D721Med (cell line): ENCODE data around the gene ENTPD2.
A peak's percentile ranks its signal among the peaks of the same experiment; 100 is the strongest.

ENCODE experiments used
- DNase-seq: peaks from one replicate; pipeline ENCODE4 v3.0.0; 2011; ENCODE audit warnings: low spot score; ENCODE audit not compliant: insufficient read length
- FAIRE-seq: peaks from 2 replicates; lab custom pipeline; 2011; peaks lifted over from hg19 to GRCh38; lab: Jason Lieb, UNC
- CTCF ChIP-seq: IDR thresholded peaks from 2 replicates; pipeline ENCODE4 v1.5.1; 2012; ENCODE audit warnings: mild to moderate bottlenecking, control low read depth; ENCODE audit not compliant: insufficient read depth; ENCODE audit errors: missing control alignments

ENTPD2 gene

DNA sequence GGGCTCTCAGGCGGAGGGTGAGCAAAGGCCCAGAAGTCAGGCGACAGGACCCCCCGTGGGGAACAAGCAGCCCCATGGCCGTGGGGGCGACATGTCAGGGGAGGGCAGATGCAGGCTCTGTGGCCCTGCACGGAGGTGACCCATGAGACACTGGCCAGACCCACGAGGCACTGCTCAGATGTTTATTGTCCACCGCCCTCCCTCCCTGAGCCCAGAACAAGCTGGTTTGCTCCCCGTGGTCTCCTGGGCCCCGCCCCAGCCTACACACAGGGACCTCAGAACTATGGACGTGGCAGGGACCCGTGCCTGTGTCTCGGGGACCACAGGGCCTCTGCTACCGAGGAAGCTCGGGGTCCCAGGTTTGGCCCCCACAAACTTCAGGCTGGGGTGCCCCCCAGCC is 23.9 kb downstream of the ENTPD2 start:
- no peak for TF ChIP-seq CTCF
- FAIRE-seq (no peak), DNase-seq (no peak)

DNA sequence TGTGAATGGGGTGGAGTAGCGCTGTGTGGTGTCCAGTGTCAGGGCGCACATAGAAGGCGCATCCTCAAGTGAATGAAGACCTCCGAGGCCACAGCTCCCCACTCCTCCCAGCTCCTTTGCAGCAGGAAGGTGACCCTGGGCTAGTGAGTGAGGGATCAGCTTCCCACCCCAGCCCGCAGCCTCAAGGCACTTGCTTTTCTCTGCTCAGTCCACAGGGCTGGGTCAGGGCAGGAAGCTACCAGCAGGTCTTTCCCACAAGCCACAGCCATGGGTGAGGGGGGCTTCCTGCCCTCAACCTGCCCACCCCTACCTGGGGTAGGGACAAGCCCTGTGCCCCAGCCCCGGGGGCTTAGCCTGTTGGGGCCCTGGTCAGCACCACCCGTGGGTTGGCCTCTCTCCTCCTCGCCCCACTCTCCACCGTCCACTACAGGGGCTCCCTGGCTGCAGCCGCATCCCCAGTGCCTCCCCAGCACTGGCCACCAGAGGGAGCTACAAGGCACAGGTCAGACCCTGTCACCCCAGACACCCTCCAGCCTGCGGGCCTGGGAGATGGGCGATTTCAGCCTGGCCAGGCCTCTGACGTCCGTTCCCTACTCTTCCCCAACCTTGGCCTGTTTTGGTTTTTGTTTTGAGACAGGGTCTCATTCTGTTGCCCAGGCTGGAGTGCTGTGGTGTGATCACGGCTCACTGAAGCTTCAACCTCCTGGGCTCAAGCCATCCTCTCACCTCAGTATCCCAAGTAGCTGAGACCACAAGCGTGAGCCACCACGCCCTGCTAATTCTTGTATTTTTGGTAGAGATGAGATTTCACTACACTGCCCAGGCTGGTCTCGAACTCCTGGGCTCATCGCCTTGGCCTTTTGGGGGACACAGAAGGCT is 24.6 kb downstream of the ENTPD2 start:
- no peak for FAIRE-seq
- no peak for DNase-seq
- TF ChIP-seq CTCF = peak; percentile 76

- FAIRE-seq = no peak
- DNase-seq = no peak
- peak; percentile 48 for TF ChIP-seq CTCF
These were observed 25.4 kb downstream of the ENTPD2 start for GRCh38 chr9:137028263-137029057.

GRCh38 chr9:137027369-137028262 is 26.2 kb downstream of the ENTPD2 start, which contains the start of gene ABCA2:
TSS of gene ABCA2 (minus strand) at chr9:137028237. CDS start at chr9:137028140, 97 bp downstream.
- TF ChIP-seq CTCF = no peak
- no peak for DNase-seq
- no peak for FAIRE-seq

DNA sequence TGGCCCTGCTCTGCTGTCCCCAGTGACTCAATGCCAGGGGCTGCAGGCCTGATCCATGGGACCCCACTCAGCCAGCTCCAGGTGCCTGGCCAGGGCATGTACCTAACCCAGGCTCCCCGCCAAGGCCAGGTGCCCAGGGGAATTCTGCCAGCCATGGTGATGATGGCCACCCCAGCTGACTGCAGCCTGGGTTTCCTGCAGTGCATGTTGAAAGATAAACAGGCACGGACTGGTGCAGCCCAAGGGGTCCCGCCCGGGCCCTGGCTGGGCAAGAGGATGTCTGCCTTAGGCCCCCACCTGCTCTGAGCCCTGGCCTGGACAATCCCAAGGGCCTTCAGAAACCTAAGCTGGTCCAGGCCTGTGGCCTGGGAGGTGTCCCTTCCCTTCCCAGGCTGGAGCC is 27.0 kb downstream of the ENTPD2 start:
- FAIRE-seq (no peak), DNase-seq (no peak)
- TF ChIP-seq CTCF = no peak

DNA sequence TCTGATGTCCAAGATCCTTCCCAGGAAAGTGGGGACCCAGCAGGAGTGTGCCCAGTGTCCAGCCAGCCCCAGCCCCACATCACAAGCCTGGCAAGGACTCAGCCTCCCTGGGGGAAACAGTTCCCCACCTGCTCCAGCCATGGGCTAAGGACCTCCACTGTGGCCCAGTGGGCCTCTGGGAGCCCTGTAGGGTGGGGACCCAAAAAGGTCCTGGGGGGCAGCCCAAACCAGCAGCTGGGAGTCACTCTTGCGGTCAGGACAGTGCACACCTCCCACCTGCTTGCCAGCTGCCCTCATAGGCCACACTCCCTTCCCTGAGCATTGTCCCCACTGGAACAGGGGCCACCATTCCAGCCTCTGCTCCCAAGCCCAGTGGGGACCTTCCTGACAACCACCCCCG is 27.5 kb downstream of the ENTPD2 start:
- DNase-seq = no peak
- FAIRE-seq = no peak
- TF ChIP-seq CTCF = no peak
